ENCODE data around the gene GPC6.
A peak's percentile ranks its signal among the peaks of the same experiment; 100 is the strongest.

GPC6 gene

GRCh38 chr13:93621966-93622365, 395.4 kb downstream of the GPC6 start:
- no peak for ATAC-seq
- Mint-ChIP-seq H3K27me3 (no peaks in the 10 kb centered on the region), H3K4me3 (no peak overlapping the region), H3K4me1 (no peaks in the 10 kb centered on the region), H3K9me3 (no peaks in the 10 kb centered on the region), H3K27ac (no peak overlapping the region)
- no peak for DNase-seq

GRCh38 chr13:93624311-93624777, 397.7 kb downstream of the GPC6 start:
- H3K4me1 Mint-ChIP-seq = no peaks in the 10 kb centered on the region
- ATAC-seq = no peak
- no peak for DNase-seq
- H3K4me3 Mint-ChIP-seq = no peak overlapping the region
- H3K27me3 Mint-ChIP-seq = no peaks in the 10 kb centered on the region
- H3K9me3 Mint-ChIP-seq = no peaks in the 10 kb centered on the region
- no peak overlapping the region for H3K27ac Mint-ChIP-seq

GRCh38 chr13:93625536-93625935, 398.9 kb downstream of the GPC6 start:
- Mint-ChIP-seq H3K4me3 (no peak overlapping the region), H3K27ac (no peak overlapping the region)
- no peak for ATAC-seq

GRCh38 chr13:93628136-93628797, 401.7 kb downstream of the GPC6 start:
- Mint-ChIP-seq H3K9me3 (no peaks in the 10 kb centered on the region), H3K4me1 (no peaks in the 10 kb centered on the region), H3K27ac (no peak overlapping the region), H3K27me3 (no peaks in the 10 kb centered on the region), H3K4me3 (no peak overlapping the region)
- DNase-seq (no peak), ATAC-seq (no peak)

More at GRCh38 chr13:93625536-93625935, 398.9 kb downstream of the GPC6 start:
- DNase-seq = no peak
- H3K9me3 Mint-ChIP-seq = no peaks in the 10 kb centered on the region
- no peaks in the 10 kb centered on the region for H3K4me1 Mint-ChIP-seq
- H3K27me3 Mint-ChIP-seq = no peaks in the 10 kb centered on the region

- H3K9me3 Mint-ChIP-seq = no peaks in the 10 kb centered on the region
- H3K27me3 Mint-ChIP-seq = peaks cover 9% of the 10 kb centered on the region
- H3K27ac Mint-ChIP-seq = no peak overlapping the region
- ATAC-seq (no peak), DNase-seq (no peak)
- no peak overlapping the region for H3K4me3 Mint-ChIP-seq
- no peaks in the 10 kb centered on the region for H3K4me1 Mint-ChIP-seq
Observed at GRCh38 chr13:93635616-93636032, 409.0 kb downstream of the GPC6 start.

- Mint-ChIP-seq H3K9me3 (no peaks in the 10 kb centered on the region), H3K4me3 (no peak overlapping the region), H3K4me1 (no peaks in the 10 kb centered on the region), H3K27me3 (peaks cover 9% of the 10 kb centered on the region), H3K27ac (no peak overlapping the region)
- DNase-seq (no peak), ATAC-seq (no peak)
Observed at GRCh38 chr13:93637852-93638251, 411.2 kb downstream of the GPC6 start.

GRCh38 chr13:93640452-93640851, 413.8 kb downstream of the GPC6 start:
- Mint-ChIP-seq H3K27ac (no peak overlapping the region), H3K27me3 (peaks cover 9% of the 10 kb centered on the region), H3K4me3 (no peak overlapping the region), H3K9me3 (no peaks in the 10 kb centered on the region), H3K4me1 (no peaks in the 10 kb centered on the region)
- ATAC-seq (no peak), DNase-seq (no peak)

- Mint-ChIP-seq H3K4me3 (no peak overlapping the region), H3K9me3 (no peaks in the 10 kb centered on the region), H3K4me1 (no peaks in the 10 kb centered on the region), H3K27ac (no peak overlapping the region), H3K27me3 (no peaks in the 10 kb centered on the region)
- ATAC-seq = no peak
- DNase-seq = no peak
Observed at GRCh38 chr13:93646245-93646644, 419.6 kb downstream of the GPC6 start.

- no peak overlapping the region for H3K27ac Mint-ChIP-seq
- H3K9me3 Mint-ChIP-seq = no peaks in the 10 kb centered on the region
- no peak for DNase-seq
- H3K4me3 Mint-ChIP-seq = no peak overlapping the region
- ATAC-seq = no peak
- H3K27me3 Mint-ChIP-seq = no peaks in the 10 kb centered on the region
- H3K4me1 Mint-ChIP-seq = no peaks in the 10 kb centered on the region
Observed at GRCh38 chr13:93649496-93649895, 422.9 kb downstream of the GPC6 start.

GRCh38 chr13:93653776-93654175, 427.2 kb downstream of the GPC6 start:
- ATAC-seq = no peak
- Mint-ChIP-seq H3K27ac (peak overlapping the region in 1 of 2 donors; percentile 26), H3K4me1 (no peaks in the 10 kb centered on the region), H3K9me3 (no peaks in the 10 kb centered on the region), H3K27me3 (no peaks in the 10 kb centered on the region), H3K4me3 (no peak overlapping the region)
- DNase-seq = no peak

- Mint-ChIP-seq H3K9me3 (no peaks in the 10 kb centered on the region), H3K27ac (no peak overlapping the region), H3K27me3 (no peaks in the 10 kb centered on the region), H3K4me3 (no peak overlapping the region), H3K4me1 (no peaks in the 10 kb centered on the region)
- DNase-seq (no peak), ATAC-seq (no peak)
Observed at GRCh38 chr13:93655154-93655553, 428.5 kb downstream of the GPC6 start.

- ATAC-seq (no peak), DNase-seq (no peak)
- Mint-ChIP-seq H3K4me3 (no peak overlapping the region), H3K27ac (no peak overlapping the region), H3K27me3 (no peaks in the 10 kb centered on the region), H3K9me3 (no peaks in the 10 kb centered on the region), H3K4me1 (no peaks in the 10 kb centered on the region)
Observed at GRCh38 chr13:93660391-93661063, 433.9 kb downstream of the GPC6 start.

- no peaks in the 10 kb centered on the region for H3K9me3 Mint-ChIP-seq
- H3K27ac Mint-ChIP-seq = no peak overlapping the region
- no peak for DNase-seq
- H3K27me3 Mint-ChIP-seq = no peaks in the 10 kb centered on the region
- H3K4me3 Mint-ChIP-seq = no peak overlapping the region
- no peaks in the 10 kb centered on the region for H3K4me1 Mint-ChIP-seq
- ATAC-seq = no peak
Observed at GRCh38 chr13:93670866-93671265, 444.3 kb downstream of the GPC6 start.

- ATAC-seq (no peak), DNase-seq (no peak)
- Mint-ChIP-seq H3K9me3 (no peaks in the 10 kb centered on the region), H3K27me3 (no peaks in the 10 kb centered on the region), H3K4me3 (no peak overlapping the region), H3K4me1 (no peaks in the 10 kb centered on the region), H3K27ac (no peak overlapping the region)
Observed at GRCh38 chr13:93672996-93673395, 446.4 kb downstream of the GPC6 start.

GRCh38 chr13:93673885-93674284, 447.3 kb downstream of the GPC6 start:
- DNase-seq (no peak), ATAC-seq (no peak)
- Mint-ChIP-seq H3K27ac (no peak overlapping the region), H3K9me3 (no peaks in the 10 kb centered on the region), H3K4me1 (no peaks in the 10 kb centered on the region), H3K27me3 (no peaks in the 10 kb centered on the region), H3K4me3 (no peak overlapping the region)

- Mint-ChIP-seq H3K4me3 (no peak overlapping the region), H3K9me3 (no peaks in the 10 kb centered on the region)
- ATAC-seq = no peak
Observed at GRCh38 chr13:93674337-93674755, 447.7 kb downstream of the GPC6 start.

More at GRCh38 chr13:93674337-93674755, 447.7 kb downstream of the GPC6 start:
- Mint-ChIP-seq H3K27me3 (no peaks in the 10 kb centered on the region), H3K27ac (no peak overlapping the region), H3K4me1 (no peaks in the 10 kb centered on the region)
- DNase-seq = no peak

Measured in stimulated activated naive CD8-positive, alpha-beta T cell treated with anti-CD3 and anti-CD28 coated beads, Interleukin-15, amount 100 ng/mL, for 72 hours (primary cell).